ENCODE data around the gene DRC3. TPM values are rescaled to one million over a fixed set of nuclear protein-coding genes. Genes with fewer than 3 reads are reported as not detected.

Gene DRC3
- total and polyA plus RNA-seq, 10 of the 15 experiments (the other 5 are each of a cell fraction or from before 2014, with no cell fraction given) = 0.18 to 2.3 (median 0.60) TPM; not detected in 3

DNA sequence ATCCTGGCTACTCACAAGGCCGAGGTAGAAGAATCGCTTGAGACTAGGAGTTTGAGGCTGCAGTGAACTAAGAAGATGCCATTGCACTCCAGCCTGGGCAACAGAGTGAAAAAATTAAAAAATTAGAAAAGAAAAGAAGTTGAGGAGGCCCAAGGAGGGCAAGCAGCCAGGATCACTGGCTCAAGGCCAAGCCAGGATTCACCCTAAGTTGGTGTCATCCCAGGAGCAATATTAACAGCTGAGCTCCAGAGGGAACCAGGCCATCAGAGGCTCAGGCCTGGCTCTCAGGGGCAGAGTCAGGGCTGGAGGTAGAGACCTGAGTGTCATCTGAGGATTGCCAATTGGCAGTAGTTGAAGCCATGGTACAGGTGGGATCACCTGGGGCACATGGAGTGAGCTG is 20.7 kb downstream of the DRC3 start:
- H3K4me3 ChIP-seq = no peak overlapping the region
- DNase-seq (ENCODE audit: low read depth, low spot score) = no peak
- H4K20me1 ChIP-seq (ENCODE audit: control insufficient read depth, insufficient read depth) = no peaks in the 10 kb centered on the region
- SMC1A ChIA-PET (ENCODE audit: uncharacterized antibody, unreplicated experiment) = no interaction called here
- H3K9me3 ChIP-seq (replicated peaks; ENCODE audit: control insufficient read depth, insufficient read depth, low read length) = no peaks in the 10 kb centered on the region
- intact Hi-C loops (cut with micrococcal nuclease; ENCODE audit: unreplicated experiment) (no loop called here), in situ Hi-C loops (cut with MboI) (no loop called here)
- TF ChIP-seq TCF12 (IDR thresholded peaks at IDR 0.05; ENCODE audit: low read depth, low read length) = no peak
- TF ChIP-seq ZSCAN29 (IDR thresholded peaks at IDR 0.05) = no peak
- no peak for TF ChIP-seq NFYB (IDR thresholded peaks at IDR 0.05; ENCODE audit: insufficient read depth, low read depth, low read length)
- no peak for TF ChIP-seq JUNB (IDR thresholded peaks at IDR 0.05)
- TF ChIP-seq RELA (IDR thresholded peaks at IDR 0.05; ENCODE audit: borderline replicate concordance, partially characterized antibody) = no peak
- TF ChIP-seq, protein P1, sequence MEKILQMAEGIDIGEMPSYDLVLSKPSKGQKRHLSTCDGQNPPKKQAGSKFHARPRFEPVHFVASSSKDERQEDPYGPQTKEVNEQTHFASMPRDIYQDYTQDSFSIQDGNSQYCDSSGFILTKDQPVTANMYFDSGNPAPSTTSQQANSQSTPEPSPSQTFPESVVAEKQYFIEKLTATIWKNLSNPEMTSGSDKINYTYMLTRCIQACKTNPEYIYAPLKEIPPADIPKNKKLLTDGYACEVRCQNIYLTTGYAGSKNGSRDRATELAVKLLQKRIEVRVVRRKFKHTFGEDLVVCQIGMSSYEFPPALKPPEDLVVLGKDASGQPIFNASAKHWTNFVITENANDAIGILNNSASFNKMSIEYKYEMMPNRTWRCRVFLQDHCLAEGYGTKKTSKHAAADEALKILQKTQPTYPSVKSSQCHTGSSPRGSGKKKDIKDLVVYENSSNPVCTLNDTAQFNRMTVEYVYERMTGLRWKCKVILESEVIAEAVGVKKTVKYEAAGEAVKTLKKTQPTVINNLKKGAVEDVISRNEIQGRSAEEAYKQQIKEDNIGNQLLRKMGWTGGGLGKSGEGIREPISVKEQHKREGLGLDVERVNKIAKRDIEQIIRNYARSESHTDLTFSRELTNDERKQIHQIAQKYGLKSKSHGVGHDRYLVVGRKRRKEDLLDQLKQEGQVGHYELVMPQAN (conservative IDR thresholded peaks at IDR 0.05) = no peak
- TF ChIP-seq BMI1 (IDR thresholded peaks at IDR 0.05; ENCODE audit: borderline replicate concordance) = no peak
- TF ChIP-seq, protein P2, sequence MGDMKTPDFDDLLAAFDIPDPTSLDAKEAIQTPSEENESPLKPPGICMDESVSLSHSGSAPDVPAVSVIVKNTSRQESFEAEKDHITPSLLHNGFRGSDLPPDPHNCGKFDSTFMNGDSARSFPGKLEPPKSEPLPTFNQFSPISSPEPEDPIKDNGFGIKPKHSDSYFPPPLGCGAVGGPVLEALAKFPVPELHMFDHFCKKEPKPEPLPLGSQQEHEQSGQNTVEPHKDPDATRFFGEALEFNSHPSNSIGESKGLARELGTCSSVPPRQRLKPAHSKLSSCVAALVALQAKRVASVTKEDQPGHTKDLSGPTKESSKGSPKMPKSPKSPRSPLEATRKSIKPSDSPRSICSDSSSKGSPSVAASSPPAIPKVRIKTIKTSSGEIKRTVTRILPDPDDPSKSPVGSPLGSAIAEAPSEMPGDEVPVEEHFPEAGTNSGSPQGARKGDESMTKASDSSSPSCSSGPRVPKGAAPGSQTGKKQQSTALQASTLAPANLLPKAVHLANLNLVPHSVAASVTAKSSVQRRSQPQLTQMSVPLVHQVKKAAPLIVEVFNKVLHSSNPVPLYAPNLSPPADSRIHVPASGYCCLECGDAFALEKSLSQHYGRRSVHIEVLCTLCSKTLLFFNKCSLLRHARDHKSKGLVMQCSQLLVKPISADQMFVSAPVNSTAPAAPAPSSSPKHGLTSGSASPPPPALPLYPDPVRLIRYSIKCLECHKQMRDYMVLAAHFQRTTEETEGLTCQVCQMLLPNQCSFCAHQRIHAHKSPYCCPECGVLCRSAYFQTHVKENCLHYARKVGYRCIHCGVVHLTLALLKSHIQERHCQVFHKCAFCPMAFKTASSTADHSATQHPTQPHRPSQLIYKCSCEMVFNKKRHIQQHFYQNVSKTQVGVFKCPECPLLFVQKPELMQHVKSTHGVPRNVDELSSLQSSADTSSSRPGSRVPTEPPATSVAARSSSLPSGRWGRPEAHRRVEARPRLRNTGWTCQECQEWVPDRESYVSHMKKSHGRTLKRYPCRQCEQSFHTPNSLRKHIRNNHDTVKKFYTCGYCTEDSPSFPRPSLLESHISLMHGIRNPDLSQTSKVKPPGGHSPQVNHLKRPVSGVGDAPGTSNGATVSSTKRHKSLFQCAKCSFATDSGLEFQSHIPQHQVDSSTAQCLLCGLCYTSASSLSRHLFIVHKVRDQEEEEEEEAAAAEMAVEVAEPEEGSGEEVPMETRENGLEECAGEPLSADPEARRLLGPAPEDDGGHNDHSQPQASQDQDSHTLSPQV (IDR thresholded peaks at IDR 0.05) = no peak
- TF ChIP-seq HDAC6 (IDR thresholded peaks at IDR 0.05; ENCODE audit: unreplicated experiment) = no peak
- TF ChIP-seq FOXM1 (IDR thresholded peaks at IDR 0.05; ENCODE audit: low read depth, low read length) = no peak
- TF ChIP-seq, protein P3, sequence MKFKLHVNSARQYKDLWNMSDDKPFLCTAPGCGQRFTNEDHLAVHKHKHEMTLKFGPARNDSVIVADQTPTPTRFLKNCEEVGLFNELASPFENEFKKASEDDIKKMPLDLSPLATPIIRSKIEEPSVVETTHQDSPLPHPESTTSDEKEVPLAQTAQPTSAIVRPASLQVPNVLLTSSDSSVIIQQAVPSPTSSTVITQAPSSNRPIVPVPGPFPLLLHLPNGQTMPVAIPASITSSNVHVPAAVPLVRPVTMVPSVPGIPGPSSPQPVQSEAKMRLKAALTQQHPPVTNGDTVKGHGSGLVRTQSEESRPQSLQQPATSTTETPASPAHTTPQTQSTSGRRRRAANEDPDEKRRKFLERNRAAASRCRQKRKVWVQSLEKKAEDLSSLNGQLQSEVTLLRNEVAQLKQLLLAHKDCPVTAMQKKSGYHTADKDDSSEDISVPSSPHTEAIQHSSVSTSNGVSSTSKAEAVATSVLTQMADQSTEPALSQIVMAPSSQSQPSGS (IDR thresholded peaks at IDR 0.05; ENCODE audit: low read length) = no peak
- TF ChIP-seq TAF1 (IDR thresholded peaks at IDR 0.05; ENCODE audit: borderline replicate concordance, low read depth, low read length) = no peak
- H3K4me1 ChIP-seq (ENCODE audit: control insufficient read depth, insufficient read depth, low read length) = no peaks in the 10 kb centered on the region
- POLR2A ChIA-PET = no interaction called here
- no peak overlapping the region for H3K4me2 ChIP-seq (ENCODE audit: control insufficient read depth, insufficient read depth)
- no peaks in the 10 kb centered on the region for H3K36me3 ChIP-seq (ENCODE audit: control insufficient read depth in 2 of 2, insufficient read depth in 2 of 2, low read length in 1 of 2)
- H3K27me3 ChIP-seq (replicated peaks in 1 of 2; ENCODE audit: control insufficient read depth in 2 of 2, insufficient read depth in 2 of 2, low read length in 1 of 2) = no peaks in the 10 kb centered on the region; a peak in 1 of 4 replicates
- ATAC-seq = no peak
- WGBS (ENCODE audit: insufficient coverage, insufficient replicate concordance, low lambda C conversion rate, missing lambda C conversion rate) = 10% methylated on average over 2 of the region's 2 CpGs
- H3K79me2 ChIP-seq (ENCODE audit: control insufficient read depth, insufficient read depth, low read length) = no peaks in the 10 kb centered on the region
- no peak overlapping the region for H2AFZ ChIP-seq (ENCODE audit: control insufficient read depth, low read depth, low read length)
- CTCF ChIA-PET = no interaction called here
- RAD21 ChIA-PET (ENCODE audit: unreplicated experiment) = no interaction called here
- no peak for FAIRE-seq
- no peak overlapping the region for H3K9ac ChIP-seq (ENCODE audit: control insufficient read depth, insufficient read depth, low read length)
- no TSS peak for BruUV-seq (replicated peaks)
- H3K27ac ChIP-seq (ENCODE audit: control insufficient read depth, insufficient read depth) = no peak overlapping the region
